ENCODE measurements around the gene AUTS2. TPM values are rescaled to one million over a fixed set of nuclear protein-coding genes. Genes with fewer than 3 reads are reported as not detected.

Gene AUTS2
- total and polyA plus RNA-seq, 10 donors = 6.1 to 54.8 (median 29.1) TPM

GRCh38 chr7:70042533-70042932 lies 444.3 kb downstream of the AUTS2 start:
- Histone ChIP-seq H3K4me1 (peaks cover 0 to 7% (median 0%) of the 10 kb centered on the region in 6 donors), H3K4me3 (no peak overlapping the region), H3K27ac (no peak overlapping the region), H3K9me3 (no peaks in the 10 kb centered on the region), H3K36me3 (no peaks in the 10 kb centered on the region), H3K27me3 (replicated peaks in 1 of 7) (no peaks in the 10 kb centered on the region)
- peak in 2 of 11 experiments; percentile 11 to 17 for TF ChIP-seq CTCF (IDR thresholded peaks at IDR 0.05 in 8 of 11, conservative IDR thresholded peaks at IDR 0.05 in 3 of 11)
- TF ChIP-seq POLR2AphosphoS5 (IDR thresholded peaks at IDR 0.05) = no peak
- TF ChIP-seq POLR2A (IDR thresholded peaks at IDR 0.05) = no peak
- intact Hi-C loops (cut with DNase I; ENCODE audit: low total_unique reads) = loop anchor here (5.0 kb wide), 1 partner anchor 655 kb away; no protein-coding TSS in a partner anchor
- WGBS, 5 donors = 42 to 71% (median 58%) methylated on average over 3 of the region's 3 CpGs
- DNase-seq = no peak

GRCh38 chr7:70043015-70043538 lies 444.8 kb downstream of the AUTS2 start:
- intact Hi-C loops (cut with DNase I; ENCODE audit: low total_unique reads) = loop anchor here (5.0 kb wide), 1 partner anchor 654 kb away; no protein-coding TSS in a partner anchor
- Histone ChIP-seq H3K4me1 (peaks cover 0 to 7% (median 0%) of the 10 kb centered on the region in 6 donors), H3K4me3 (no peak overlapping the region), H3K36me3 (no peaks in the 10 kb centered on the region), H3K27ac (no peak overlapping the region), H3K27me3 (replicated peaks in 1 of 7) (no peaks in the 10 kb centered on the region), H3K9me3 (no peaks in the 10 kb centered on the region)
- WGBS, 5 donors = 34 to 53% (median 42%) methylated on average over 3 of the region's 3 CpGs
- no peak for DNase-seq
- TF ChIP-seq POLR2A (IDR thresholded peaks at IDR 0.05) = no peak
- TF ChIP-seq CTCF (IDR thresholded peaks at IDR 0.05 in 8 of 11, conservative IDR thresholded peaks at IDR 0.05 in 3 of 11) = no peak
- no peak for TF ChIP-seq POLR2AphosphoS5 (IDR thresholded peaks at IDR 0.05)

- WGBS, 5 donors = 87 to 100% (median 94%) methylated on average over 1 of the region's 1 CpG
- intact Hi-C loops (cut with DNase I; ENCODE audit: low total_unique reads) = loop anchor here (5.0 kb wide), 1 partner anchor 653 kb away; no protein-coding TSS in a partner anchor
- Histone ChIP-seq H3K4me1 (peaks cover 0 to 7% (median 0%) of the 10 kb centered on the region in 6 donors), H3K9me3 (no peaks in the 10 kb centered on the region), H3K36me3 (no peaks in the 10 kb centered on the region), H3K4me3 (no peak overlapping the region), H3K27ac (no peak overlapping the region), H3K27me3 (replicated peaks in 1 of 7) (no peaks in the 10 kb centered on the region)
- no peak for TF ChIP-seq POLR2A (IDR thresholded peaks at IDR 0.05)
- no peak for TF ChIP-seq CTCF (IDR thresholded peaks at IDR 0.05 in 8 of 11, conservative IDR thresholded peaks at IDR 0.05 in 3 of 11)
- TF ChIP-seq POLR2AphosphoS5 (IDR thresholded peaks at IDR 0.05) = no peak
- no peak for DNase-seq
Observed at GRCh38 chr7:70044064-70044463, 445.8 kb downstream of the AUTS2 start.

GRCh38 chr7:70044525-70044924 lies 446.2 kb downstream of the AUTS2 start:
- no peaks in the 10 kb centered on the region for H3K9me3 ChIP-seq
- H3K4me3 ChIP-seq = no peak overlapping the region
- intact Hi-C loops (cut with DNase I; ENCODE audit: low total_unique reads) = loop anchor here (5.0 kb wide), 1 partner anchor 653 kb away; no protein-coding TSS in a partner anchor
- no peaks in the 10 kb centered on the region for H3K27me3 ChIP-seq (replicated peaks in 1 of 7)
- DNase-seq = no peak
- TF ChIP-seq POLR2A (IDR thresholded peaks at IDR 0.05) = no peak
- no peak for TF ChIP-seq POLR2AphosphoS5 (IDR thresholded peaks at IDR 0.05)
- TF ChIP-seq CTCF (IDR thresholded peaks at IDR 0.05 in 8 of 11, conservative IDR thresholded peaks at IDR 0.05 in 3 of 11) = no peak
- WGBS, 5 donors = 84 to 97% (median 94%) methylated on average over 4 of the region's 4 CpGs
- H3K27ac ChIP-seq = no peak overlapping the region
- no peaks in the 10 kb centered on the region for H3K36me3 ChIP-seq
- H3K4me1 ChIP-seq = peaks cover 0 to 7% (median 0%) of the 10 kb centered on the region in 6 donors

Data from spleen (tissue), 11 donors.